ENCODE data around the gene HDGFL3. TPM values are rescaled to one million over a fixed set of nuclear protein-coding genes. Genes with fewer than 3 reads are reported as not detected.

The HDGFL3 gene
- total RNA-seq, 4 donors from 2014 or later, result 5.7 to 19.0 (median 12.4) TPM

GRCh38 chr15:83194528-83194927, 13.1 kb downstream of the HDGFL3 start:
- 79 to 84% methylated on average over 2 of the region's 2 CpGs for WGBS, 2 donors
- no peak for DNase-seq (ENCODE audit: low spot score in 2 of 2)
- TF ChIP-seq CTCF (IDR thresholded peaks at IDR 0.05) (no peak), POLR2A (IDR thresholded peaks at IDR 0.05) (no peak)
- H3K4me3 ChIP-seq (ENCODE audit: low read depth, poor library complexity, severe bottlenecking), result no peak overlapping the region
- intact Hi-C loops (cut with DNase I; ENCODE audit: low total_unique reads), result no loop called here

- WGBS, 2 donors, result 65 to 67% methylated on average over 2 of the region's 2 CpGs
- H3K4me3 ChIP-seq (ENCODE audit: low read depth, poor library complexity, severe bottlenecking), result no peak overlapping the region
- TF ChIP-seq CTCF (IDR thresholded peaks at IDR 0.05) (no peak), POLR2A (IDR thresholded peaks at IDR 0.05) (no peak)
- intact Hi-C loops (cut with DNase I; ENCODE audit: low total_unique reads), result no loop called here
- no peak for DNase-seq (ENCODE audit: low spot score in 2 of 2)
Observed at GRCh38 chr15:83193721-83194120, 13.9 kb downstream of the HDGFL3 start.

GRCh38 chr15:83192742-83193141, 14.9 kb downstream of the HDGFL3 start:
- DNase-seq (ENCODE audit: low spot score in 2 of 2), result no peak
- intact Hi-C loops (cut with DNase I; ENCODE audit: low total_unique reads), result no loop called here
- H3K4me3 ChIP-seq (ENCODE audit: low read depth, poor library complexity, severe bottlenecking), result no peak overlapping the region
- 83 to 95% methylated on average over 2 of the region's 2 CpGs for WGBS, 2 donors
- TF ChIP-seq POLR2A (IDR thresholded peaks at IDR 0.05) (no peak), CTCF (IDR thresholded peaks at IDR 0.05) (no peak)

GRCh38 chr15:83190450-83190849, 17.2 kb downstream of the HDGFL3 start:
- no peak overlapping the region for H3K4me3 ChIP-seq (ENCODE audit: low read depth, poor library complexity, severe bottlenecking)
- no peak for DNase-seq (ENCODE audit: low spot score in 2 of 2)
- no peak for TF ChIP-seq CTCF (IDR thresholded peaks at IDR 0.05)
- TF ChIP-seq POLR2A (IDR thresholded peaks at IDR 0.05), result no peak
- 83 to 100% methylated on average over 1 of the region's 1 CpG for WGBS, 2 donors
- intact Hi-C loops (cut with DNase I; ENCODE audit: low total_unique reads), result no loop called here

- intact Hi-C loops (cut with DNase I; ENCODE audit: low total_unique reads), result no loop called here
- H3K4me3 ChIP-seq (ENCODE audit: low read depth, poor library complexity, severe bottlenecking), result no peak overlapping the region
- WGBS, 2 donors, result 96 to 99% methylated on average over 3 of the region's 3 CpGs
- TF ChIP-seq POLR2A (IDR thresholded peaks at IDR 0.05), result no peak
- no peak for TF ChIP-seq CTCF (IDR thresholded peaks at IDR 0.05)
- DNase-seq (ENCODE audit: low spot score in 2 of 2), result no peak
Observed at GRCh38 chr15:83185561-83185960, 22.1 kb downstream of the HDGFL3 start.

GRCh38 chr15:83178869-83179325, 28.7 kb downstream of the HDGFL3 start:
- WGBS, 2 donors, result 83 to 95% methylated on average over 3 of the region's 3 CpGs
- H3K4me3 ChIP-seq (ENCODE audit: low read depth, poor library complexity, severe bottlenecking), result no peak overlapping the region
- intact Hi-C loops (cut with DNase I; ENCODE audit: low total_unique reads), result no loop called here
- no peak for TF ChIP-seq POLR2A (IDR thresholded peaks at IDR 0.05)
- no peak for TF ChIP-seq CTCF (IDR thresholded peaks at IDR 0.05)
- no peak for DNase-seq (ENCODE audit: low spot score in 2 of 2)
